Neuronal stem cell (in vitro differentiated cells): ENCODE results near the gene MEG3.
"Not testable (repeated sequence)": the region's sequence is repeated elsewhere in the genome, so short reads cannot be mapped to it uniquely, and the experiment has no call there.

ENCODE experiments used
- DNase-seq: peaks from one replicate; pipeline ENCODE4 v3.0.0-alpha.2; 2013; ENCODE audit warnings: low spot score
- H2AFZ ChIP-seq: one replicate; pipeline ENCODE4 v1.6.1; 2013; ENCODE audit warnings: mild to moderate bottlenecking, low read length, inconsistent platforms
- H2AK5ac ChIP-seq: 2 replicates; pipeline ENCODE4 v1.6.1; 2013; ENCODE audit warnings: low read depth, mild to moderate bottlenecking, inconsistent platforms, low read length, moderate library complexity, mixed read lengths
- H2BK120ac ChIP-seq: 2 replicates; pipeline ENCODE4 v1.6.1; 2013; ENCODE audit warnings: low read depth, mild to moderate bottlenecking, inconsistent platforms, low read length, moderate library complexity, mixed read lengths
- H2BK12ac ChIP-seq: one replicate; pipeline ENCODE4 v1.6.1; 2013; ENCODE audit warnings: low read length, inconsistent platforms
- H2BK15ac ChIP-seq: 2 replicates; pipeline ENCODE4 v1.6.1; 2013; ENCODE audit warnings: mild to moderate bottlenecking, low read length, inconsistent platforms, mixed read lengths
- H2BK5ac ChIP-seq: one replicate; pipeline ENCODE4 v1.6.1; 2013; ENCODE audit warnings: inconsistent platforms, mild to moderate bottlenecking, low read length, moderate library complexity
- H3K14ac ChIP-seq: one replicate; pipeline ENCODE4 v1.6.1; 2013; ENCODE audit warnings: low read length, inconsistent platforms
- H3K18ac ChIP-seq: 2 replicates; pipeline ENCODE4 v1.6.1; 2013; ENCODE audit warnings: low read length, inconsistent platforms
- H3K23ac ChIP-seq: 2 replicates; pipeline ENCODE4 v1.6.1; 2013; ENCODE audit warnings: low read depth, mild to moderate bottlenecking, mixed read lengths, low read length, inconsistent platforms; ENCODE audit not compliant: poor library complexity
- H3K27ac ChIP-seq: replicated peaks from 3 replicates; pipeline ENCODE4 v1.5.1; 2013; ENCODE audit warnings: low read length, inconsistent platforms
- H3K27me3 ChIP-seq, 3 experiments: 2 replicates each; pipeline ENCODE4 v1.6.1; 2013; ENCODE audit warnings: low read length in 3 of 3, mild to moderate bottlenecking in 2 of 3, inconsistent platforms in 1 of 3, low read depth in 1 of 3, mixed read lengths in 1 of 3, moderate library complexity in 1 of 3; ENCODE audit not compliant: control insufficient read depth in 3 of 3, insufficient read depth in 3 of 3
- H3K36me3 ChIP-seq, 2 donors: replicated peaks in 1 of 2; 2 replicates each; pipeline ENCODE4 v1.6.1; 2013; ENCODE audit warnings: low read length in 2 of 2; ENCODE audit not compliant: control insufficient read depth in 2 of 2, insufficient read depth in 2 of 2
- H3K4ac ChIP-seq: 2 replicates; pipeline ENCODE4 v1.6.1; 2013; ENCODE audit warnings: inconsistent platforms, mild to moderate bottlenecking, low read length, moderate library complexity
- H3K4me1 ChIP-seq, 2 donors: 1 replicate in 1 of 2; 2 replicates in 1 of 2; pipeline ENCODE4 v1.6.1; 2013; ENCODE audit warnings: low read length in 2 of 2, low read depth in 1 of 2; ENCODE audit not compliant: control insufficient read depth in 2 of 2, insufficient read depth in 1 of 2
- H3K4me2 ChIP-seq: one replicate; pipeline ENCODE4 v1.6.1; 2013; ENCODE audit warnings: mild to moderate bottlenecking, low read length, inconsistent platforms; ENCODE audit not compliant: insufficient read depth, poor library complexity, severe bottlenecking
- H3K4me3 ChIP-seq, 2 donors: 2 replicates each; pipeline ENCODE4 v1.5.1; 2013; ENCODE audit warnings: low read length in 2 of 2, mild to moderate bottlenecking in 2 of 2, inconsistent platforms in 1 of 2, moderate library complexity in 1 of 2
- H3K79me1 ChIP-seq: one replicate; pipeline ENCODE4 v1.6.1; 2013; ENCODE audit warnings: low read depth, mild to moderate bottlenecking, inconsistent platforms, low read length, moderate library complexity
- H3K9ac ChIP-seq: one replicate; pipeline ENCODE4 v1.6.1; 2013; ENCODE audit warnings: mild to moderate bottlenecking, low read depth, low read length, inconsistent platforms; ENCODE audit not compliant: poor library complexity
- H3K9me3 ChIP-seq, 2 donors: replicated peaks in 1 of 2; 2 replicates each; pipeline versions ENCODE3 to v1.6.1; 2013; ENCODE audit warnings: low read length in 2 of 2, mild to moderate bottlenecking in 2 of 2, inconsistent platforms in 1 of 2, low read depth in 1 of 2, mixed read lengths in 1 of 2, moderate library complexity in 1 of 2; ENCODE audit not compliant: control insufficient read depth in 2 of 2, insufficient read depth in 1 of 2
- H4K8ac ChIP-seq: one replicate; pipeline ENCODE4 v1.6.1; 2013; ENCODE audit warnings: low read depth, mild to moderate bottlenecking, inconsistent platforms, low read length, moderate library complexity
- H4K91ac ChIP-seq: one replicate; pipeline ENCODE4 v1.6.1; 2013; ENCODE audit warnings: low read length, low read depth, mild to moderate bottlenecking, inconsistent platforms; ENCODE audit not compliant: poor library complexity
- WGBS, 2 donors: extraction: QIAGEN DNeasy Blood & Tissue Kit; methylation state at CpG; one replicate each; pipeline ENCODE4 v1.1.7; 2013; ENCODE audit warnings: missing lambda C conversion rate in 2 of 2, mixed read lengths in 1 of 2; ENCODE audit not compliant: insufficient read length in 2 of 2, insufficient replicate concordance in 1 of 2; ENCODE audit errors: extremely low coverage in 2 of 2; 5-methylcytosine and 5-hydroxymethylcytosine counted together

MEG3 gene

GRCh38 chr14:100818221-100818699, 7.7 kb upstream of the MEG3 start:
- no peaks in the 10 kb centered on the region for H3K36me3 ChIP-seq
- peak overlapping the region; percentile 89 for H2AK5ac ChIP-seq
- no peak overlapping the region for H2BK5ac ChIP-seq
- no peaks in the 10 kb centered on the region for H3K27me3 ChIP-seq
- H2BK12ac ChIP-seq: peak overlapping the region; percentile 33
- no peak overlapping the region for H4K91ac ChIP-seq
- H3K27ac ChIP-seq: no peak overlapping the region
- no peak overlapping the region for H3K23ac ChIP-seq
- H3K4me1 ChIP-seq: peaks cover 5 to 11% of the 10 kb centered on the region in 2 donors
- DNase-seq: no peak
- H3K4me2 ChIP-seq: no peak overlapping the region
- no CpG with 5 or more reads among the region's 3 CpGs for WGBS, 2 donors
- H3K9ac ChIP-seq: no peak overlapping the region
- peaks cover 4% of the 10 kb centered on the region for H3K79me1 ChIP-seq
- peak overlapping the region; percentile 47 for H2BK15ac ChIP-seq
- no peak overlapping the region for H2AFZ ChIP-seq
- no peak overlapping the region for H3K14ac ChIP-seq
- H2BK120ac ChIP-seq: peak overlapping the region; percentile 76
- no peak overlapping the region for H4K8ac ChIP-seq
- H3K18ac ChIP-seq: peak overlapping the region; percentile 92
- H3K4me3 ChIP-seq: no peak overlapping the region
- no peaks in the 10 kb centered on the region for H3K9me3 ChIP-seq
- no peak overlapping the region for H3K4ac ChIP-seq

- not testable (repeated sequence) for H3K27me3 ChIP-seq, H4K91ac ChIP-seq, H3K4me2 ChIP-seq, H3K79me1 ChIP-seq, H3K4ac ChIP-seq, H3K36me3 ChIP-seq, H2BK15ac ChIP-seq, H2BK12ac ChIP-seq, H4K8ac ChIP-seq, H3K14ac ChIP-seq, H3K23ac ChIP-seq, H3K18ac ChIP-seq, H2AFZ ChIP-seq, H2BK120ac ChIP-seq, DNase-seq, H3K4me3 ChIP-seq, H2BK5ac ChIP-seq, H3K9me3 ChIP-seq, H3K27ac ChIP-seq, H3K9ac ChIP-seq, H2AK5ac ChIP-seq
- peaks cover 7 to 16% of the 10 kb centered on the region in 2 donors for H3K4me1 ChIP-seq
- no CpG with 5 or more reads among the region's 10 CpGs for WGBS, 2 donors
Measured at GRCh38 chr14:100818923-100819322, 7.0 kb upstream of the MEG3 start.

GRCh38 chr14:100819453-100819828, 6.5 kb upstream of the MEG3 start:
- Histone ChIP-seq H3K4me2 (no peak overlapping the region), H3K9me3 (no peaks in the 10 kb centered on the region), H2AK5ac (peak overlapping the region; percentile 99), H3K27me3 (no peaks in the 10 kb centered on the region), H2AFZ (no peak overlapping the region), H3K18ac (peak overlapping the region; percentile 90), H3K36me3 (no peaks in the 10 kb centered on the region), H3K27ac (no peak overlapping the region), H3K4me1 (peaks cover 7 to 16% of the 10 kb centered on the region in 2 donors), H2BK5ac (peak overlapping the region; percentile 48), H3K4me3 (no peak overlapping the region), H3K14ac (peak overlapping the region; percentile 39), H4K91ac (peak overlapping the region; percentile 100), H2BK15ac (peak overlapping the region; percentile 90), H3K79me1 (peaks cover 4% of the 10 kb centered on the region), H3K9ac (peak overlapping the region; percentile 54), H2BK12ac (peak overlapping the region; percentile 100), H4K8ac (peak overlapping the region; percentile 68), H3K4ac (peak overlapping the region; percentile 96), H2BK120ac (peak overlapping the region; percentile 89), H3K23ac (peak overlapping the region; percentile 71)
- no peak for DNase-seq
- no CpG with 5 or more reads among the region's 1 CpG for WGBS, 2 donors

GRCh38 chr14:100819829-100820475, 6.0 kb upstream of the MEG3 start:
- H2BK5ac ChIP-seq: peak overlapping the region; percentile 48
- H2AK5ac ChIP-seq: peak overlapping the region; percentile 99
- H2BK120ac ChIP-seq: peak overlapping the region; percentile 89
- H3K14ac ChIP-seq: peak overlapping the region; percentile 39
- no peak overlapping the region for H3K4me2 ChIP-seq
- peak overlapping the region; percentile 90 for H2BK15ac ChIP-seq
- no peak overlapping the region for H2AFZ ChIP-seq
- H3K4ac ChIP-seq: peak overlapping the region; percentile 96
- WGBS, 2 donors: no CpG with 5 or more reads among the region's 22 CpGs
- peak overlapping the region; percentile 90 for H3K18ac ChIP-seq
- H3K4me3 ChIP-seq: no peak overlapping the region
- H3K27ac ChIP-seq: no peak overlapping the region
- no peak for DNase-seq
- peaks cover 7 to 16% of the 10 kb centered on the region in 2 donors for H3K4me1 ChIP-seq
- peak overlapping the region; percentile 71 for H3K23ac ChIP-seq
- H2BK12ac ChIP-seq: peak overlapping the region; percentile 100
- no peaks in the 10 kb centered on the region for H3K9me3 ChIP-seq
- peak overlapping the region; percentile 68 for H4K8ac ChIP-seq
- H3K27me3 ChIP-seq: no peaks in the 10 kb centered on the region
- H3K79me1 ChIP-seq: peaks cover 4% of the 10 kb centered on the region
- H4K91ac ChIP-seq: peak overlapping the region; percentile 100
- H3K9ac ChIP-seq: peak overlapping the region; percentile 54
- H3K36me3 ChIP-seq: no peaks in the 10 kb centered on the region
